Measurements from ENCODE around the gene PTTG1IP. TPM values are rescaled to one million over a fixed set of nuclear protein-coding genes. Genes with fewer than 3 reads are reported as not detected.
A peak's percentile ranks its signal among the peaks of the same experiment; 100 is the strongest.

Gene PTTG1IP
- total and polyA plus RNA-seq, 2 of the 13 experiments (the other 11 are each of a cell fraction or from before 2014, with no cell fraction given), result 161 to 700 TPM

GRCh38 chr21:44873356-44874239 lies at the start of gene PTTG1IP (continued):
- peak; percentile 52; the same call in 1 of the 2 replicates for TF ChIP-seq ZNF142 (CRISPR knock-in tag; IDR thresholded peaks at IDR 0.05)
- TF ChIP-seq TCF12 (IDR thresholded peaks at IDR 0.05), result no peak
- no peak for TF ChIP-seq TCF12 (CRISPR knock-in tag; IDR thresholded peaks at IDR 0.05)
- TF ChIP-seq ZNF430 (CRISPR knock-in tag; IDR thresholded peaks at IDR 0.05), result peak; percentile 49; the same call in 1 of the 2 replicates
- peak; percentile 89 for TF ChIP-seq TAF1 (CRISPR knock-in tag; IDR thresholded peaks at IDR 0.05)
- no peak for TF ChIP-seq ZNF17 (CRISPR knock-in tag; IDR thresholded peaks at IDR 0.05)
- TF ChIP-seq ZNF530 (CRISPR knock-in tag; IDR thresholded peaks at IDR 0.05; ENCODE audit: low read depth), result no peak
- TF ChIP-seq U2AF1 (optimal IDR thresholded peaks at IDR 0.05; ENCODE audit: low read depth, low read length), result no peak
- TF ChIP-seq LBX2 (CRISPR knock-in tag; IDR thresholded peaks at IDR 0.05; ENCODE audit: borderline replicate concordance), result peak; percentile 48; the same call in 1 of the 2 replicates
- TF ChIP-seq IRF1 (CRISPR knock-in tag; IDR thresholded peaks at IDR 0.05; ENCODE audit: low read depth), result no peak
- no peak for TF ChIP-seq ATAD3A (CRISPR knock-in tag; IDR thresholded peaks at IDR 0.05)
- no peak for TF ChIP-seq SMAD3 (CRISPR knock-in tag; IDR thresholded peaks at IDR 0.05)
- peak; percentile 77 for TF ChIP-seq SAP130 (CRISPR knock-in tag; IDR thresholded peaks at IDR 0.05; ENCODE audit: low read depth)
- TF ChIP-seq MLLT10 (CRISPR knock-in tag; IDR thresholded peaks at IDR 0.05), result no peak
- no peak for TF ChIP-seq ZNF629 (CRISPR knock-in tag; conservative IDR thresholded peaks at IDR 0.05)
- TF ChIP-seq POLR2AphosphoS5 (IDR thresholded peaks at IDR 0.05; ENCODE audit: low read depth, low read length), result peak; percentile 86
- no peak for TF ChIP-seq GTF2F1 (IDR thresholded peaks at IDR 0.05; ENCODE audit: low read length)
- no peak for TF ChIP-seq ATF6 (CRISPR knock-in tag; conservative IDR thresholded peaks at IDR 0.05)
- no peak for TF ChIP-seq ZZZ3 (CRISPR knock-in tag; IDR thresholded peaks at IDR 0.05; ENCODE audit: borderline replicate concordance)
- no peak for TF ChIP-seq MED8 (CRISPR knock-in tag; IDR thresholded peaks at IDR 0.05; ENCODE audit: insufficient replicate concordance)

All from HepG2 (cell line).